Spinal cord (tissue), 10 donors: Measurements from ENCODE around the gene CYFIP1. TPM values are rescaled to one million over a fixed set of nuclear protein-coding genes. Genes with fewer than 3 reads are reported as not detected.

Experiments used
- DNase-seq, 6 donors: peaks; one replicate each; pipeline versions ENCODE4 v3.0.0 to v3.0.0-alpha.2; 2013 to 2015; ENCODE audit warnings: low spot score in 6 of 6, low read depth in 4 of 6
- H3K27ac ChIP-seq: one replicate; pipeline ENCODE4 v1.5.1; 2013; ENCODE audit warnings: low read depth, low read length, control low read depth
- H3K27me3 ChIP-seq: one replicate; pipeline ENCODE4 v1.6.1; 2013; ENCODE audit warnings: low read length; ENCODE audit not compliant: control insufficient read depth, insufficient read depth
- H3K36me3 ChIP-seq: one replicate; pipeline ENCODE4 v1.6.1; 2013; ENCODE audit warnings: low read length; ENCODE audit not compliant: control insufficient read depth, insufficient read depth
- H3K4me1 ChIP-seq: one replicate; pipeline ENCODE4 v1.6.1; 2013; ENCODE audit warnings: low read length; ENCODE audit not compliant: control insufficient read depth, insufficient read depth
- H3K4me3 ChIP-seq: one replicate; pipeline ENCODE4 v1.5.1; 2013; ENCODE audit warnings: low read depth, low read length, control low read depth
- H3K9me3 ChIP-seq: one replicate; pipeline ENCODE4 v1.6.1; 2013; ENCODE audit warnings: low read length; ENCODE audit not compliant: control insufficient read depth, insufficient read depth
- WGBS: methylation state at CpG from one replicate; pipeline ENCODE4 v1.1.5; 2013; ENCODE audit warnings: missing lambda C conversion rate; ENCODE audit not compliant: insufficient coverage; 5-methylcytosine and 5-hydroxymethylcytosine counted together
- polyA plus RNA-seq, 2 donors: library from polyadenylated mRNA; unstranded; fragments of 120-200 nt; gene quantifications; one replicate each; pipeline ENCODE4 v1.2.1, GENCODE V29; 2013; ENCODE audit not compliant: insufficient read length in 2 of 2
- total RNA-seq, 2 donors: library from RNA; depleted of rRNA in 1 of 2; stranded (reverse); fragments of 120-200 nt in 1 of 2; fragments of >200 nt in 1 of 2; gene quantifications; one replicate each; pipeline versions ENCODE4 v1.2.3 to v1.2.4, GENCODE V29; 2013 to 2014
- donor health status: healthy.

CYFIP1 gene
- total and polyA plus RNA-seq, 4 donors = 81.4 to 98.9 (median 88.7) TPM

DNA sequence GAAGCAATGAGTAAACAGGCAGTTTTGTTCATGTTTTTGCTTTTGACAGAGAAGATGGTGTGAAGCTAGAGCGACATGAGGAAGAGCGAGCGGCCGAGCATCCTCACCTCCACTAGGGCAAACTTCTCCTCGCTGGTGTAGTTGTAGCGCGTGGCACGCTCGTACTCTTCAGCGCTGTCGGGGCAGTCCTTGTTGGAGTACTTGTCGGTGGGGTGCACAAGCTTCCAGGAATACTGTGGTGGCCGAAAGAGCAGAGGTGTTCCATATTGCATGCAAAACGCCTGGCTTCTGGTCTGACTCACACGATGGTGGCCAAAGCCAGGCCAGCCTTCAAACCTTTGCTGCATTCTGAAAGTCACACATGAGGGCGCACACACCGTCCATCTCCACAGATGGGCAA is 54.3 kb downstream of the CYFIP1 start:
- H3K27ac ChIP-seq = no peak overlapping the region
- WGBS = 97% methylated on average over 14 of the region's 17 CpGs

DNA sequence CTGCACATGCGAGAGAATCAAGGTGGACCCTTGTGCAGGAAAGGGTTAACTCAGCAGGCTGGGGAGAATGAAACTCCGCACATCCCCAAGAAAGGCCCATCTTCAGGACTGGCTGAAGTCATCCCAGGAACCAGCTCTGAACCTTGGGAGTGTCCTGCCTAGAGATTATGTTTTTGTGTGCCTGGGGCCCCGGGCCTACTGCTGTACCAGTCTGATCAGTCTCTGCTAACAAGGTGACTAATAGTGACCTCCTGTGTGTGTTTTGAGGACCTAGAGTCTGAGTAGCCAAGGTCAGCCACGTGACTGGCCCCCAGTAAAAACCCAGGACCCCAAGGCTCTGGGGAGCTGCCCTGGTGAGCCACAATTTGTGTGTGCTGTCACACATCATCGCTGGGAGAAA is 58.2 kb downstream of the CYFIP1 start:
- DNase-seq = no peak
- Histone ChIP-seq H3K4me3 (no peak overlapping the region), H3K27me3 (no peaks in the 10 kb centered on the region), H3K9me3 (no peaks in the 10 kb centered on the region), H3K4me1 (no peaks in the 10 kb centered on the region), H3K36me3 (peaks cover 37% of the 10 kb centered on the region), H3K27ac (no peak overlapping the region)
- WGBS = 90% methylated on average over 5 of the region's 5 CpGs

More for the DNA sequence above, 54.3 kb downstream of the CYFIP1 start:
- Histone ChIP-seq H3K9me3 (no peaks in the 10 kb centered on the region), H3K36me3 (peaks cover 32% of the 10 kb centered on the region), H3K27me3 (no peaks in the 10 kb centered on the region), H3K4me3 (no peak overlapping the region), H3K4me1 (no peaks in the 10 kb centered on the region)
- DNase-seq = no peak

DNA sequence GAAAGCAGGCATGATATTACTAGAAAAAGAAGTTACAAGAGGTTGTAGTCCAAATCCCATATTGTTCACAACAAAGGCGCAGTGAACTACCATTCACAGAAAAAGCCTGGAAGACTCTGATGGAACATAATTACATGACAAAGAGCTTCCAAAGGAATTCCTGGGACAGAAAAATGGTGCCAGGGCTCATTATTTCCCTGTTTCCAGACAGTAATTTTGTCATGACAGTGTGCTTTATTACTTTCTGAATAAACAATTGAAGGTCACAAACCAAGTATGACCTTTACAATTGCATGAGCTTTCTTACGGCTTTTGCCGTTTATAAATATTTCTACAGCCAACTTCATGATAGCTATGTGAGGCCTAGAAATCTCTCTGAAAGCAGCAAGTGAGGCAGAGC is 61.0 kb downstream of the CYFIP1 start:
- Histone ChIP-seq H3K27me3 (no peaks in the 10 kb centered on the region), H3K9me3 (no peaks in the 10 kb centered on the region), H3K4me1 (no peaks in the 10 kb centered on the region), H3K27ac (no peak overlapping the region), H3K36me3 (peaks cover 47% of the 10 kb centered on the region), H3K4me3 (no peak overlapping the region)
- 100% methylated on average over 1 of the region's 3 CpGs for WGBS
- no peak for DNase-seq

DNA sequence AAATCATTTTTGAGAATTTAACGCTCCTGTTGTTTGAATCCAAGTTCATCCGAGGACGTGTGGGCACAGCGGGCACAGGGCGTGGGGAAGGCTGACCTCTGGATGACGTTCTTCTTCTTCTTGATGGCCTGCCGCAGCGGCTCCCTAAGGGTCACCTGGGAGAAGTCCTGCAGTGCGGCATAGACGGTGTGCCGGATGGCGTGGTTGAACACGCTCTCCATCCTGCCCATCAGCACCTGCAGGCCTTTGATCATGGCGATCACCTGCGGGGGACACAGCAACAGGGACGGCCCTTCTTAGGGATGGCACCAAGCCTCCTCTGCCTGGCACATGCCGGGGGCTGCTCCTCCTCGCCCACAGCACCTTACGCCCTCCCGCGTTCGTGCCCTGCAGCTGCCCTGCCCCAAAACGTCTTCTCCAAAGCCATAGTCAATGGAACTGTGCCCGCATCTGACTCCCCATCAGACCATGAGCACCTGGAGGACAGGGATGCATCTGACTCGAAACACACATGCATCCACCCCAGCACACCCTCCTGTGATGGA is 61.5 kb downstream of the CYFIP1 start:
- H3K36me3 ChIP-seq = peaks cover 52% of the 10 kb centered on the region
- H3K27ac ChIP-seq = no peak overlapping the region
- H3K4me3 ChIP-seq = no peak overlapping the region
- no peaks in the 10 kb centered on the region for H3K4me1 ChIP-seq
- DNase-seq = no peak
- WGBS = 97% methylated on average over 24 of the region's 25 CpGs
- no peaks in the 10 kb centered on the region for H3K27me3 ChIP-seq
- H3K9me3 ChIP-seq = no peaks in the 10 kb centered on the region

DNA sequence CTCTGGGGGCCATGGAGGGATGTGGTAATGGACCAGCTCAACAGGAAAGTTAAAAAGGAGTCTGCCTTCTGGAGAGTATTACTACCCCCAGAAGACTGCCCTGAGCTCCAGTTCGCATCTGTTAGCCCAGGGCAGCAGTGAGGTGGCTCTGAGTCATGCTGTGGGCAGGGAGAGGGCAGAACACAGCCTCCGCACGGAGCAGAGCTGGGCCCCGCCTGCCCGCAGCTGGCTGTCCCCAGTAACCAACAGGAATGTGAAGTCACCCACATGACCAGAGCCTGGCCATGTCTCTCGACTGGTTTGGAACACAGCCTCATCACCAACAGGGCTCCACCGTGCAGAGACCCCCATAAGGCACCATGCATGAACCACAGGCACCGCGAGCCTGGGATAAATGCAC is 62.1 kb downstream of the CYFIP1 start:
- no peaks in the 10 kb centered on the region for H3K27me3 ChIP-seq
- no peaks in the 10 kb centered on the region for H3K9me3 ChIP-seq
- H3K36me3 ChIP-seq = peaks cover 56% of the 10 kb centered on the region
- DNase-seq = no peak
- WGBS = 96% methylated on average over 9 of the region's 9 CpGs
- no peak overlapping the region for H3K27ac ChIP-seq
- H3K4me3 ChIP-seq = no peak overlapping the region
- H3K4me1 ChIP-seq = no peaks in the 10 kb centered on the region

DNA sequence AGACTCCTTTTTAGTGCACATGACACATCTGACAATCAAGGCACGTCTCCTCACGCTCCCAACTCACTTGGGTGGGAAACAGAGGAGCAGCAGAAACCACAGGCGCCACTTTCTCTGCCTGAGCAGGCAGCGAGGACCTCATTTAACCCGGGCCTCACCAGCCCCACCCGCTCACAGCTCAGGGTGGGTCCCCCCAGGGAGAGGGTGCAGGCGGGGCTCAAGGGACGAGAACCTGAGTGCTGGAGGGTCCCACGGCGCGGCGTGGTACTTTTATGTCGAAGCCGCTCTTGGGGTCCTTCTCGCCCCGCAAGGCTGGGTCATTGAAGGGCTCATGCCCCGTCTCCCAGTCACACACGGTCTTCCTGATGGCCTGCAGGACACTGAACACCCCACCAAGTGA is 62.6 kb downstream of the CYFIP1 start:
- DNase-seq = no peak
- Histone ChIP-seq H3K27me3 (no peaks in the 10 kb centered on the region), H3K9me3 (no peaks in the 10 kb centered on the region), H3K4me1 (no peaks in the 10 kb centered on the region), H3K4me3 (no peak overlapping the region), H3K36me3 (peaks cover 61% of the 10 kb centered on the region), H3K27ac (no peak overlapping the region)
- WGBS = 99% methylated on average over 18 of the region's 18 CpGs

DNA sequence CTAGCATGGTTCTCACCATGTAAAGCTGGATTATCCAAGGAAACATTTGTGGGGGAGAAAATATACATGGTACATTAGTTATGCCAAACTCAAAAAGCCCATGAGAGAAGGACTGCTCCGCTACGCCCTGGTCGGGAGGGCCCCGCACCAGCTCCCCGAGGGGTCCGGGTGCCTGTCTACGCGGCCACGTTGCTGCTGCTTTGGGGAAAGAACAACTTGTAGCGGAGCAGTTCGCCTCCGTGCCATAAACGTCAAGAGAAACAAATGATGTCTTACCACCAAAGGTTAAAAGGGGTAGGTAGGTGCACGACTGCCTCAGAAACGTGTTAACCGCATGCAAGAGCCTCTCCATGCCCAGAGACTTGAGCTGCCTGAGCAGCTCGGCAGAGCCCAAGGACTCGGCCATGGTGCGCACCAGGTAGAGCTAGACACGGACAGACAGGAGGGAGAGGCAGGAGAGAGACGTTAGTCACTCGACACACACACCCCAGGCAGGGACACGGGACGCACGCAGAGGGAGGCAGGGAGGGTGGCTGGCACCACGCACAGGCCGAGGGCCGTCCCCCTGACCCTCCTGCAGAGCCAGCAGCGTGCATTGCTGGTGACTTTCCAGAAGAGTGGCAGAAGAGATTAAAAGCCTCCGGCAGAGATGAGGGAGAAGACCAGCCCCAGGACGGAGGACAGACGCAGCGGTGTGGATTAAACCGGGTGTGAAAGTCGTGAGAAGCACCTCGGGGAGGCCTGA is 63.4 kb downstream of the CYFIP1 start:
- Histone ChIP-seq H3K27me3 (no peaks in the 10 kb centered on the region), H3K36me3 (peaks cover 67% of the 10 kb centered on the region), H3K4me1 (no peaks in the 10 kb centered on the region), H3K9me3 (no peaks in the 10 kb centered on the region), H3K27ac (no peak overlapping the region), H3K4me3 (no peak overlapping the region)
- DNase-seq = no peak
- WGBS = 93% methylated on average over 34 of the region's 36 CpGs

DNA sequence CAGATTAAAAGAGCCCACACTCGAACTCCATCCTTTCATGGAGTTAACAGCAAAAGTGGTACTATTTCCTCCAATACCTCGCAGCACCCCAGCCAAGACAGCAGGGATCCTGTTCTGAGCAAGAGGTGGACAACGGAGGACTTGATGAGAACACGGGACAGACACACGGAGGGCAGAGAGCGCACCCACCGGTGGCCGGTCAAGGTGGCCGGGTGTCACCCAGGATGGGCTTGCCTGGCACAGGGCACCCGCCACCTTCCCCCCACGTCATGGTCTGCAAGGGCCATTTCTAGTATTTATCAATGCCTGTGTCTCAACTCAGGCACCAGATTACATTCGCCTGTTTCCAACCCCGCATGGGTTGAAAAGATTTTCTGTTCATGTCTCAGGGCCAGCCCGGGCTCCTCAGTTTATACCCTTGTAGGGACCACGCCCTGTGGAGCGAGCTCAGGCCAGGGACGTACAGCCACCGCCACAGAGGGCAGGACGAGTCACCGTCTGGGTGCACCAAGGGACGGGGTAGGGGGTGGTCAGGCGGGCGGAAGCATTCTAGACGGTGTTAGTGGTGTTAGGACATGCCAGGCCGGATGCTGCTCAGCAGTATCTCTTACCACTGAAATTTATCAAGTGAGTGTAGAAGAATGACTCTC is 64.2 kb downstream of the CYFIP1 start:
- H3K9me3 ChIP-seq = no peaks in the 10 kb centered on the region
- H3K4me3 ChIP-seq = no peak overlapping the region
- H3K4me1 ChIP-seq = no peaks in the 10 kb centered on the region
- WGBS = 98% methylated on average over 25 of the region's 25 CpGs
- no peak for DNase-seq
- no peak overlapping the region for H3K27ac ChIP-seq
- no peaks in the 10 kb centered on the region for H3K27me3 ChIP-seq
- H3K36me3 ChIP-seq = peaks cover 74% of the 10 kb centered on the region

DNA sequence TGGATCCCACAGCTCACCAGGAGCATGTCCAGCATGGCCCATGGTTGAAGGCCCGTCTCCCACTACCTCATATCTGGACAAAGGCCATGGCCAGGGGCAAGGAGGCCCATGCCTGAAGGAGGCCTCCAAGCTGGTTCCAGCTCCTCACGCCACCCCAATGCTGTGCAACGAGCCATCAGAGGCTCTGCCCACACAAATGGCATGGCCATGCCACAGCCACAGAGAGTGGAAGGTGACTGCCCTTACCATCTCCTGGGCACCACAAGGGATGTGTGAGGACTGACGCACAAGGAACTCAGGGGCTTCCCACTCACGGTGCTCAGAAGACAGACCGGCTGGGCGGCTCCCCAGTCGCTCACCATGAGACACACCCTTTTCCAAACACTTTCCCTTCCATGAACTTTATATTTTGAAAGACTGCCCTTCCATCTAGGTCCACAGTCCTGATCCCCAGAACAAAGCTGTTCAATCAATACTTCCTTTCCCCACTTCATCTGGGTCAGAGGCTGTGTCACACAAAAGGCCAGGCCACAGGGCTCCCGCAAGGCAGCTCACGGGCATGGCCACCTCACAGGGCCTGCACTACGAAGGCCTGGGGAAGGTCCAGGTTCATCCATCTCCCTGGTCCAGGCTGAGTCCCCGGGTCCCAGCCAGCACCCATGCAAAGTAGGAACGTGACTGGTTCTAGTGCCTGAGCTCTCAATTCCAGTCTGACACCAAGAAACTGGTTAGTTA is 66.4 kb downstream of the CYFIP1 start:
- peaks cover 79% of the 10 kb centered on the region for H3K36me3 ChIP-seq
- H3K4me1 ChIP-seq = no peaks in the 10 kb centered on the region
- DNase-seq = no peak
- no peak overlapping the region for H3K4me3 ChIP-seq
- H3K27me3 ChIP-seq = no peaks in the 10 kb centered on the region
- no peak overlapping the region for H3K27ac ChIP-seq
- 95% methylated on average over 13 of the region's 13 CpGs for WGBS
- no peaks in the 10 kb centered on the region for H3K9me3 ChIP-seq
